ENCODE results near the gene FURIN. TPM values are rescaled to one million over a fixed set of nuclear protein-coding genes. Genes with fewer than 3 reads are reported as not detected.
"Not testable (repeated sequence)": the region's sequence is repeated elsewhere in the genome, so short reads cannot be mapped to it uniquely, and the experiment has no call there.

FURIN gene
- polyA plus RNA-seq, 1 of the 3 experiments (the other 2 are of a cell fraction), result 40.8 TPM

DNA sequence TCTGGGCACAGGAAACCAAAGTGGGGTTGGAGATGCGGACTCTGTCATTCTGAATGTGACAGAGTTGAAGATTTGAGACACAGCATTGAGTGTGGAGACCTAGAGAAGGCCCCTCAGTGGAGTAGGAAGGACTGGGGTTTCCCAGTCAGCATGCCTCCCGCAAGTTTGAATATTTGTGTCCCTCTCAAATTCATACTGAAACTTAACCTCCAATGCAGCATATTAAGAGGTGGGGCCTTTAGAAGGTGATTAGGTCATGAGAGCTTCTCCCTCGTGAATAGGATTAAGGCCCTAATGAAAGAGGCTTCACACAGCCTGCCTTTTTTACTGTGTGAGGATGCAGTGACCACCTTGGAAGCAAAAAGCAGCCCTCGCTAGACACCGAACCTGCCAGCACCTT, 56.0 kb downstream of the FURIN start:
- no peaks in the 10 kb centered on the region for H3K79me2 ChIP-seq (ENCODE audit: insufficient read depth)
- H3F3A ChIP-seq (replicated peaks; ENCODE audit: insufficient read depth), result no peaks in the 10 kb centered on the region
- CTCF ChIA-PET, result no interaction called here
- H3K27ac ChIP-seq (ENCODE audit: low read depth in 2 of 2, low read length in 1 of 2), result no peak overlapping the region
- no peak for TF ChIP-seq MXI1 (IDR thresholded peaks at IDR 0.05; ENCODE audit: low read depth, low read length)
- TF ChIP-seq, protein P1, sequence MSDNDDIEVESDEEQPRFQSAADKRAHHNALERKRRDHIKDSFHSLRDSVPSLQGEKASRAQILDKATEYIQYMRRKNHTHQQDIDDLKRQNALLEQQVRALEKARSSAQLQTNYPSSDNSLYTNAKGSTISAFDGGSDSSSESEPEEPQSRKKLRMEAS (IDR thresholded peaks at IDR 0.05; ENCODE audit: low read depth), result no peak
- TF ChIP-seq NRF1 (IDR thresholded peaks at IDR 0.05; ENCODE audit: low read depth, low read length), result no peak
- TF ChIP-seq TCF12 (IDR thresholded peaks at IDR 0.05), result no peak
- H3K4me1 ChIP-seq (ENCODE audit: control insufficient read depth in 1 of 2, insufficient read depth in 2 of 2, low read depth in 1 of 2, low read length in 1 of 2), result peaks cover 0 to 3% of the 10 kb centered on the region in 2 experiments; a peak in 1 of 4 replicates
- no peak overlapping the region for H3K4me3 ChIP-seq (ENCODE audit: low read depth in 2 of 2, low read length in 1 of 2)
- H3K9me3 ChIP-seq, result no peaks in the 10 kb centered on the region
- no peak overlapping the region for H2AFZ ChIP-seq (ENCODE audit: low read depth)
- H3K4me2 ChIP-seq, result no peak overlapping the region
- POLR2A ChIA-PET, result no interaction called here
- H3K9me2 ChIP-seq, result no peaks in the 10 kb centered on the region
- H4K20me1 ChIP-seq (ENCODE audit: insufficient read depth), result no peaks in the 10 kb centered on the region
- H3K27me3 ChIP-seq (ENCODE audit: insufficient read depth), result no peaks in the 10 kb centered on the region
- no peak overlapping the region for H3K9ac ChIP-seq
- peaks cover 7 to 19% of the 10 kb centered on the region in 2 experiments for H3K36me3 ChIP-seq (replicated peaks in 1 of 2; ENCODE audit: control insufficient read depth in 1 of 2, insufficient read depth in 2 of 2, low read length in 1 of 2)
- WGBS (ENCODE audit: low lambda C conversion rate), result 90% methylated on average over 5 of the region's 5 CpGs
- DNase-seq, result no peak

DNA sequence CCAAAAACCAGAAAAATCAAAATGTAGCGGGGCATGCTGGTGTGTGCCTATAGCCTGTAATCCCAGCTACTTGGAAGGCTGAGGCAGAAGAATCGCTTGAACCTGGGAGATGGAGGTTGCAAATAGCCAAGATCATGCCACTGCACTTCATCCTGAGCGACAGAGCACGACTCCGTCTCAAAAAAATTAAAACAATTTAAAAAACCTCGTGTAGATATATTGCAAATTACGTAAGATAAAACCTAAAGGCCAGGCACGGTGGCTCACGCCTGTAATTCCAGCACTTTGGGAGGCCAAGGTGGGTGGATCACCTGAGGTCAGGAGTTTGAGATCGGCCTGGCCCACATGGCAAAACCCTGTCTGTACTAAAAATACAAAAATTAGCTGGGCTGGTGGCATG, 58.4 kb downstream of the FURIN start:
- DNase-seq; H3K9me3 ChIP-seq; H4K20me1 ChIP-seq (ENCODE audit: insufficient read depth); H2AFZ ChIP-seq (ENCODE audit: low read depth); H3K36me3 ChIP-seq (replicated peaks in 1 of 2; ENCODE audit: control insufficient read depth in 1 of 2, insufficient read depth in 2 of 2, low read length in 1 of 2); H3K9ac ChIP-seq; H3K9me2 ChIP-seq; H3K4me2 ChIP-seq; H3K4me3 ChIP-seq (ENCODE audit: low read depth in 2 of 2, low read length in 1 of 2); H3K27ac ChIP-seq (ENCODE audit: low read depth in 2 of 2, low read length in 1 of 2); H3K27me3 ChIP-seq (ENCODE audit: insufficient read depth); POLR2A ChIA-PET; H3K79me2 ChIP-seq (ENCODE audit: insufficient read depth): not testable (repeated sequence)
- Histone ChIP-seq H3F3A (replicated peaks; ENCODE audit: insufficient read depth) (peaks cover 14% of the 10 kb centered on the region), H3K4me1 (ENCODE audit: control insufficient read depth in 1 of 2, insufficient read depth in 2 of 2, low read depth in 1 of 2, low read length in 1 of 2) (peaks cover 6 to 16% of the 10 kb centered on the region in 2 experiments; a peak in 2 of 4 replicates)
- whole genome bisulfite sequencing (ENCODE audit: low lambda C conversion rate), result 91% methylated on average over 10 of the region's 10 CpGs
- CTCF ChIA-PET, result interaction anchor here (0.9 kb wide), 1 partner anchor 29 kb away, joined by 3 read pairs; no protein-coding TSS in a partner anchor

DNA sequence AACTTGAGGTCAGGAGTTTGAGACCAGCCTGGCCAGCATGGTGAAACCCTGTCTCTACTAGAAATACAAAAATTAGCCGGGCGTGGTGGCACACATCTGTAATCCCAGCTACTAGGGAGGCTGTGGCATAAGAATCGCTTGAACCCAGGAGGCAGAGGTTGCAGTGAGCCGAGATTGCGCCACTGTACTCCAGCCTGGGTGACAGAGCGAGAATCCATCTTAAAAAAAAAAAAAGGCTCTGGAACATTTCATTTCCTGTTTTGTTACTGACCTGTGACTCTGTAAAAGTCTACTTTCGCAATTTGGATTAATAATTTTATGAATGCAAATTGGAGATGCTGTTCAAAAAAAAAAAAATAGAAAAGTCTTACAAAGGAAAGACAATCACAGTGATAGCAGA, 59.7 kb downstream of the FURIN start:
- H3K27ac ChIP-seq (ENCODE audit: low read depth in 2 of 2, low read length in 1 of 2); H3K27me3 ChIP-seq (ENCODE audit: insufficient read depth); H3K9me2 ChIP-seq; H3K9ac ChIP-seq; H2AFZ ChIP-seq (ENCODE audit: low read depth); H3K36me3 ChIP-seq (replicated peaks in 1 of 2; ENCODE audit: control insufficient read depth in 1 of 2, insufficient read depth in 2 of 2, low read length in 1 of 2); CTCF ChIA-PET; H3K4me3 ChIP-seq (ENCODE audit: low read depth in 2 of 2, low read length in 1 of 2); H3K79me2 ChIP-seq (ENCODE audit: insufficient read depth); H3K9me3 ChIP-seq; H4K20me1 ChIP-seq (ENCODE audit: insufficient read depth); H3K4me2 ChIP-seq; DNase-seq: not testable (repeated sequence)
- POLR2A ChIA-PET, result interaction anchor here (0.7 kb wide), 1 partner anchor 26 kb away, joined by 4 read pairs; the partner anchor contains the start of gene RCCD1
- peaks cover 22% of the 10 kb centered on the region for H3F3A ChIP-seq (replicated peaks; ENCODE audit: insufficient read depth)
- 97% methylated on average over 7 of the region's 7 CpGs for WGBS (ENCODE audit: low lambda C conversion rate)
- peaks cover 6 to 22% of the 10 kb centered on the region in 2 experiments; a peak in 2 of 4 replicates for H3K4me1 ChIP-seq (ENCODE audit: control insufficient read depth in 1 of 2, insufficient read depth in 2 of 2, low read depth in 1 of 2, low read length in 1 of 2)
